AG10803 (cell line): ENCODE results near the gene SPOCD1.

Experiments used
- DNase-seq: peaks from one replicate; pipeline ENCODE4 v3.0.0; 2010; ENCODE audit warnings: low read depth
- H3K4me3 ChIP-seq: 2 replicates; pipeline ENCODE4 v1.5.1; 2011; ENCODE audit warnings: mild to moderate bottlenecking, low read length, control low read depth
- TF ChIP-seq, protein P1 (sequence below): conservative IDR thresholded peaks from 2 replicates; pipeline ENCODE4 v1.5.1; 2011; ENCODE audit warnings: mild to moderate bottlenecking, low read length, control low read depth, inconsistent platforms

SPOCD1 gene

GRCh38 chr1:31752258-31752657 lies 63.6 kb downstream of the SPOCD1 start:
- no peak for DNase-seq
- TF ChIP-seq, protein P1, sequence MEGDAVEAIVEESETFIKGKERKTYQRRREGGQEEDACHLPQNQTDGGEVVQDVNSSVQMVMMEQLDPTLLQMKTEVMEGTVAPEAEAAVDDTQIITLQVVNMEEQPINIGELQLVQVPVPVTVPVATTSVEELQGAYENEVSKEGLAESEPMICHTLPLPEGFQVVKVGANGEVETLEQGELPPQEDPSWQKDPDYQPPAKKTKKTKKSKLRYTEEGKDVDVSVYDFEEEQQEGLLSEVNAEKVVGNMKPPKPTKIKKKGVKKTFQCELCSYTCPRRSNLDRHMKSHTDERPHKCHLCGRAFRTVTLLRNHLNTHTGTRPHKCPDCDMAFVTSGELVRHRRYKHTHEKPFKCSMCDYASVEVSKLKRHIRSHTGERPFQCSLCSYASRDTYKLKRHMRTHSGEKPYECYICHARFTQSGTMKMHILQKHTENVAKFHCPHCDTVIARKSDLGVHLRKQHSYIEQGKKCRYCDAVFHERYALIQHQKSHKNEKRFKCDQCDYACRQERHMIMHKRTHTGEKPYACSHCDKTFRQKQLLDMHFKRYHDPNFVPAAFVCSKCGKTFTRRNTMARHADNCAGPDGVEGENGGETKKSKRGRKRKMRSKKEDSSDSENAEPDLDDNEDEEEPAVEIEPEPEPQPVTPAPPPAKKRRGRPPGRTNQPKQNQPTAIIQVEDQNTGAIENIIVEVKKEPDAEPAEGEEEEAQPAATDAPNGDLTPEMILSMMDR, result no peak

DNA sequence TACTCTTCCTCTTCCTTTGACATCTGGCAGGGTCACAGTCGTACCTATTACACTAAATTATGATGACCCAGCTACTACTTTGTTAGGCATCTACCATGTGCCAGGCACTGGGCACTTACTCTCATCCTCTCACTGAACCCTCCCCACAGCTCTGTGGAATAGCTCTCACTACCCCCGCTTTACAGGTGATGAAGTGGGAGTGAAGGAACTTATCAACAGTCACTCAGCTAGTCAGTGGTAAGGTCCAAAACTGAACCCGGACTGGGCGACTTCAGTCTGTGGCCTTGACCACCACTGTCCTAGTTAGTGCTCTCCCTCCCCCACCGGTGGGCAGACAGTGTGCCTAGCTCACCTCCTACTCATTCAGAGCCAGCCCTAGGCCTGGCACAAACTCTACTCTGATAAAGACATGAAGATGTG lies 64.0 kb downstream of the SPOCD1 start:
- TF ChIP-seq, protein P1, result no peak
- no peak for DNase-seq

More at GRCh38 chr1:31752258-31752657, 63.6 kb downstream of the SPOCD1 start:
- H3K4me3 ChIP-seq, result no peak overlapping the region

DNA sequence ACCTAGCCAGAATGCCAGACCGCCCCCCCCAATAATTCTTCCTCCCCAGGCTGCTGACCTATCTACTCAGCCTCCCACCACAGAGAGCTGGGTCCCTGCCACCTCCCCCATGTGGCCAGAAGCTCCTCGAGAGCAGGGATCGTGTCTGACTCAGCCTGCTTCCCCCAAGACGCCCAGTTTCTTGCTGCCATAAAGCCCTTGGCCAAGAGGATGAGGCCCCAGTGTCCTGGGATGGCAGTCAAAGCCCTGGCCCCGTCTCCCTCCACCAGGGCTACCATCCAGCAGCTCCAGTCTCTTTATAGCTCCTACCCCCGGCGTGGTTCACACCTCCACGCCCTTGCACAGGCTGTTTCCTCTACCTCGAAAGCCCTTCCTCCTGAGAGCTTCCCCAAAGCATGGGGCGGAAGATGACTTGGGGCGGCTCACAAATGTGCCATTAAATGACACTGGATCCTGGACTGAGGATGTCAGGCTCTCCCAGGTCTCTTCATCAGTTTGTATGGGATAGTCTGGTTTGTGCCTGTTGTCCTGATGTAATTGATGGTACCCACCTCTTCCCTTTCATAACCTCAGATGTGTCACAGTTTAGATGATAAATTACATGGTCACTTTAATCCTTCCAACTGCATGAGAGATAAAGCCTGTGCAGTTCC lies 64.8 kb downstream of the SPOCD1 start:
- peak; percentile 73 for DNase-seq
- no peak overlapping the region for H3K4me3 ChIP-seq
- TF ChIP-seq, protein P1, result no peak

More for the DNA sequence above, 64.0 kb downstream of the SPOCD1 start:
- no peak overlapping the region for H3K4me3 ChIP-seq

DNA sequence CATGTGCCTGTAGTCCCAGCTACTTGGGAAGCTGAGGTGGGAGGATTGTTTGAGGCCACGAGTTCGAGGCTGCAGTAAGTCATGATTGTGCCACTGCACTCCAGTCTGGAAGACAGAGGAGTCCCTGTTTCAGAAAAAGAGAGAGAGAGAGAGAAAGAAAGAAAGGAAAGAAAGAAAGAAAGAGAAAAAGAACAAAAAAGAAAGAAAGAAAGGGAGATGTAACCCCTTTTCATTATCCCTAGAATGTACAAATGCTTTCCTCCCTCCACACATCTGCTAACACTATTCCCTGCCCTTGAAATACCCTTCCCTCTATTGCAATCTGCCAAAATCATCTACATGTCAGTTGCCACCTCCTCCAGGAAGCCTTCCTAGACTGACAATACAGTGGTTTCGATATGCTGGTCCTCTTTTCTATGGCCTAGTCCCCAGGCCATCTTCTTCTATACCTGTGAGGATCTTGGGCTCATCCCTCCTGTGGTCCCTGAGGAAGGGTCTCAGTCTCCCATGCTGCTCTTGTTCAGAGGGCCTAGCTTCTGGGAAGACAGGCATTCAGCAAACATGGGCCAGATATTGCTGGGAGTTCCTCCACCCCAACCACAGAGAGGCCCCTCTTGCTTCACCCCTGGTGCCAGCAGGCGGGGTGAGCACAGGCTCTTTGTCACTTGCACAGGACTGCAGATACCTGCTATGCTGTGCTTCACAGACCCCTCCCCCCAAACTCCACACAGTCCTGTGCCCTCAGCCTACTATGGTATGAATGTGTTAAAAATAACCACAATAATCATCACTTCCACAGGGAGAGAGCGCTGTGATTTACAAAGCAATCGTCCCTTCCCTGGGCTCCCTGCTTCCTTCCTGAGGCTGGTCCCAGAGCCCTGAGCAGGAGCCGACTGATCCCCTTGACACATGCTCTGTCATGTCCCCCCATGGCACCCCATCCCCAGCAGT lies 65.8 kb downstream of the SPOCD1 start:
- no peak for DNase-seq
- no peak overlapping the region for H3K4me3 ChIP-seq
- TF ChIP-seq, protein P1, result no peak

GRCh38 chr1:31748365-31748764 lies 67.5 kb downstream of the SPOCD1 start:
- no peak overlapping the region for H3K4me3 ChIP-seq
- TF ChIP-seq, protein P1, result no peak
- no peak for DNase-seq

- DNase-seq, result no peak
- TF ChIP-seq, protein P1, result no peak
Observed at GRCh38 chr1:31747304-31747703, 68.5 kb downstream of the SPOCD1 start.

More at GRCh38 chr1:31747304-31747703, 68.5 kb downstream of the SPOCD1 start:
- H3K4me3 ChIP-seq, result no peak overlapping the region
